ENCODE measurements around the gene CIDEA. TPM values are rescaled to one million over a fixed set of nuclear protein-coding genes. Genes with fewer than 3 reads are reported as not detected.
A peak's percentile ranks its signal among the peaks of the same experiment; 100 is the strongest.

Gene CIDEA
- polyA plus RNA-seq, 1 donor: not detected

- H3K27me3 ChIP-seq (ENCODE audit: control insufficient read depth, insufficient read depth, low read length): no peaks in the 10 kb centered on the region
- DNase-seq: peak; percentile 76 to 86
- H3K36me3 ChIP-seq (ENCODE audit: control insufficient read depth, insufficient read depth, low read length): no peaks in the 10 kb centered on the region
- 0% methylated on average over 1 of the region's 51 CpGs for WGBS (ENCODE audit: insufficient coverage, low lambda C conversion rate)
- H3K27ac ChIP-seq (ENCODE audit: low read length): peak overlapping the region; percentile 29
- peak overlapping the region; percentile 35 for H3K4me3 ChIP-seq (ENCODE audit: low read length)
- H3K9me3 ChIP-seq (ENCODE audit: control insufficient read depth, low read depth, low read length): no peaks in the 10 kb centered on the region
- no peaks in the 10 kb centered on the region for H3K4me1 ChIP-seq (ENCODE audit: control insufficient read depth, insufficient read depth, low read length)
These were observed 17.4 kb downstream of the CIDEA start for GRCh38 chr18:12271376-12272235.

DNA sequence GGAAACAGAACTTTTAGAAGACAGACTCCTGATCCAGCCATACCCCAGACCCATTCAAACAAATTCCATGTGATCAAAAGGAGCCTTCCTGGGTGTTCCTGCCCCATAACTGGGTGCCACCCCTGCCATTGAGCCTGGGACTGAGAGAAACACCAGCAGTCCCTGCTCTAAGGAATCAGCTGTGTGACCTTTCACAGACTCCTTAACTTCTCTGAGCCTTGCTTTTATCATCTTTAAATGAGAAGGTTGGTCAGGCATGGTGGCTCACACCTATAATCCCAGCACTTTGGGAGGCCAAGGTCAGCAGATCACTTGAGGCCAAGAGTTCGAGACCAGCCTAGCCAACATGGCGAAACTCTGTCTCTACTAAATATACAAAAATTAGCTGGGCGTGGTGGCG, 20.6 kb downstream of the CIDEA start:
- WGBS (ENCODE audit: insufficient coverage, low lambda C conversion rate): 100% methylated on average over 1 of the region's 4 CpGs
- H3K9me3 ChIP-seq (ENCODE audit: control insufficient read depth, low read depth, low read length): no peaks in the 10 kb centered on the region
- H3K36me3 ChIP-seq (ENCODE audit: control insufficient read depth, insufficient read depth, low read length): no peaks in the 10 kb centered on the region
- H3K27ac ChIP-seq (ENCODE audit: low read length): no peak overlapping the region
- H3K4me1 ChIP-seq (ENCODE audit: control insufficient read depth, insufficient read depth, low read length): peaks cover 12% of the 10 kb centered on the region
- no peaks in the 10 kb centered on the region for H3K27me3 ChIP-seq (ENCODE audit: control insufficient read depth, insufficient read depth, low read length)
- no peak for DNase-seq
- H3K4me3 ChIP-seq (ENCODE audit: low read length): no peak overlapping the region

DNA sequence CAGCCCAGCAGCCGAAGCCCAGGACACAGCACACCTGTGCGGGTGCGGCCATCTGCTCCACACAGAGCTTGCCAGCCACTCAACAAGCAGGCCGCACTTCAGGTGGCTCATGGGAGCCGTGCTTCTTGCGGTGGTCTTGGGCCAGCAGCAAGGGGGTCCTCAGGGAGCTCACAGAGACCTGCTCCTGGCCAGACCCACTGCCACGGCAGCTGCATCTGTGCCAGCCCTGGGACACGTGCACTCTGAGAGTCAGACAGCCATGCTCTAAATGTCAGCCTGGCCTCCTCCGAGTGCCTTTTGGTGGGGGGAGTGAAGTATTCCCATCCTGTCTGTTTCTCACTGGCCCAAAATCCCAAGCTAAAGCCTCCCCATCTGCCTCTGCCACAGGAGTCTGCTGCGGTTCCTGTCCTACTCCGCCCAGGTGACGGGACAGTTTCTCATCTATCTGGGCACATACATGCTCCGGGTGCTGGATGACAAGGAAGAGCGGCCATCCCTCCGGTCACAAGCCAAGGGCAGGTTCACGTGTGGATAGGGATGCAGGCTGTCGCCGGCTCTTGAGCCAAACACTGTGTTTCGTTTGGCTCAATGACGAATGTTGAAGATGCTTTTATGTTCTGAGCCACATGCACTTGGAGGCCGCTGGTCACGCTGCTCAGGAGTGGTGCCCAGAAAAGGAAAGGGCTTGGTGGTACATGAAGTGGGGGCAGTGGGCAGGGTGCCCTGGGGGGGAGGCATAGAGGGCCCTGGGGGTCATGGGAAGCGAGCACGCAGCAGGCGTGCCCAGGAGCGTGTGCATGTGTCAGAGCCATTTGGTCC, 22.8 kb downstream of the CIDEA start:
- H3K36me3 ChIP-seq (ENCODE audit: control insufficient read depth, insufficient read depth, low read length): no peaks in the 10 kb centered on the region
- H3K4me3 ChIP-seq (ENCODE audit: low read length): no peak overlapping the region
- WGBS (ENCODE audit: insufficient coverage, low lambda C conversion rate): no CpG with 5 or more reads among the region's 26 CpGs
- H3K27me3 ChIP-seq (ENCODE audit: control insufficient read depth, insufficient read depth, low read length): no peaks in the 10 kb centered on the region
- DNase-seq: no peak
- no peaks in the 10 kb centered on the region for H3K9me3 ChIP-seq (ENCODE audit: control insufficient read depth, low read depth, low read length)
- H3K27ac ChIP-seq (ENCODE audit: low read length): no peak overlapping the region
- peaks cover 12% of the 10 kb centered on the region for H3K4me1 ChIP-seq (ENCODE audit: control insufficient read depth, insufficient read depth, low read length)

DNA sequence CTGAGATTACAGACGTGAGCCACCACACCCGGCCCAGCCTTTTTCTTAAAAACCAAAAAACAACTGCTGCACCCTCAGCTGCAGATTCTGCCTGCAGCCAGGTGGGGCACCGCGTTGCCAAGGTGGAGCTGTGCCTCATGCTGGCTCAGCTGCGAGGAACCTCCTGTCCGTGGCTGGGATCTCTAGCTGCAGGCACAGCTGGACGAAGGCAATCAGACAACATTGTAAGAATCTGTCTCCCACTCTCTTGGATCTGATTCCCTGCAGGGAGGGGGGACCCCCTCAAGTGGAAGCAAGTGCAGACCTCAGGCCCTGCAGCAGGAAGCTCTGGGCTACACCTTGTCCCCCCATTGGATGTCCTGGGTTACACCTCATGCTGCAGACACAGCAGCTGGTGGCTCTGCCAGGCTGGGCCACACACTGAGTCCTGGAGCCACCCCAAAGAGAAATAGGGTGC, 24.1 kb downstream of the CIDEA start:
- peak overlapping the region; percentile 20 for H3K4me3 ChIP-seq (ENCODE audit: low read length)
- H3K36me3 ChIP-seq (ENCODE audit: control insufficient read depth, insufficient read depth, low read length): no peaks in the 10 kb centered on the region
- peaks cover 3% of the 10 kb centered on the region for H3K27me3 ChIP-seq (ENCODE audit: control insufficient read depth, insufficient read depth, low read length)
- no peaks in the 10 kb centered on the region for H3K9me3 ChIP-seq (ENCODE audit: control insufficient read depth, low read depth, low read length)
- DNase-seq: no peak
- no CpG with 5 or more reads among the region's 7 CpGs for WGBS (ENCODE audit: insufficient coverage, low lambda C conversion rate)
- H3K4me1 ChIP-seq (ENCODE audit: control insufficient read depth, insufficient read depth, low read length): peaks cover 12% of the 10 kb centered on the region
- H3K27ac ChIP-seq (ENCODE audit: low read length): peak overlapping the region; percentile 92

- peak; percentile 41 to 65 for DNase-seq
- Histone ChIP-seq H3K27ac (ENCODE audit: low read length) (peak overlapping the region; percentile 92), H3K4me3 (ENCODE audit: low read length) (peak overlapping the region; percentile 20), H3K9me3 (ENCODE audit: control insufficient read depth, low read depth, low read length) (no peaks in the 10 kb centered on the region), H3K27me3 (ENCODE audit: control insufficient read depth, insufficient read depth, low read length) (peaks cover 3% of the 10 kb centered on the region), H3K36me3 (ENCODE audit: control insufficient read depth, insufficient read depth, low read length) (no peaks in the 10 kb centered on the region), H3K4me1 (ENCODE audit: control insufficient read depth, insufficient read depth, low read length) (peaks cover 12% of the 10 kb centered on the region)
- WGBS (ENCODE audit: insufficient coverage, low lambda C conversion rate): no CpG with 5 or more reads among the region's 30 CpGs
These were observed 24.9 kb downstream of the CIDEA start for GRCh38 chr18:12278741-12279682.

GRCh38 chr18:12279781-12280531, 25.8 kb downstream of the CIDEA start:
- peaks cover 6% of the 10 kb centered on the region for H3K27me3 ChIP-seq (ENCODE audit: control insufficient read depth, insufficient read depth, low read length)
- no peaks in the 10 kb centered on the region for H3K36me3 ChIP-seq (ENCODE audit: control insufficient read depth, insufficient read depth, low read length)
- no peak overlapping the region for H3K4me3 ChIP-seq (ENCODE audit: low read length)
- H3K27ac ChIP-seq (ENCODE audit: low read length): peak overlapping the region; percentile 92
- H3K4me1 ChIP-seq (ENCODE audit: control insufficient read depth, insufficient read depth, low read length): peaks cover 12% of the 10 kb centered on the region
- H3K9me3 ChIP-seq (ENCODE audit: control insufficient read depth, low read depth, low read length): no peaks in the 10 kb centered on the region
- 100% methylated on average over 1 of the region's 16 CpGs for WGBS (ENCODE audit: insufficient coverage, low lambda C conversion rate)
- no peak for DNase-seq

- Histone ChIP-seq H3K4me3 (ENCODE audit: low read length) (no peak overlapping the region), H3K27me3 (ENCODE audit: control insufficient read depth, insufficient read depth, low read length) (peaks cover 15% of the 10 kb centered on the region), H3K4me1 (ENCODE audit: control insufficient read depth, insufficient read depth, low read length) (peaks cover 12% of the 10 kb centered on the region), H3K27ac (ENCODE audit: low read length) (no peak overlapping the region), H3K9me3 (ENCODE audit: control insufficient read depth, low read depth, low read length) (no peaks in the 10 kb centered on the region), H3K36me3 (ENCODE audit: control insufficient read depth, insufficient read depth, low read length) (no peaks in the 10 kb centered on the region)
- no CpG with 5 or more reads among the region's 1 CpG for WGBS (ENCODE audit: insufficient coverage, low lambda C conversion rate)
- DNase-seq: no peak
These were observed 27.7 kb downstream of the CIDEA start for GRCh38 chr18:12281861-12282260.

- Histone ChIP-seq H3K4me1 (ENCODE audit: control insufficient read depth, insufficient read depth, low read length) (peaks cover 12% of the 10 kb centered on the region), H3K4me3 (ENCODE audit: low read length) (no peak overlapping the region), H3K27ac (ENCODE audit: low read length) (no peak overlapping the region), H3K9me3 (ENCODE audit: control insufficient read depth, low read depth, low read length) (peaks cover 3% of the 10 kb centered on the region), H3K36me3 (ENCODE audit: control insufficient read depth, insufficient read depth, low read length) (no peaks in the 10 kb centered on the region), H3K27me3 (ENCODE audit: control insufficient read depth, insufficient read depth, low read length) (peaks cover 22% of the 10 kb centered on the region)
- no peak for DNase-seq
- no CpG with 5 or more reads among the region's 9 CpGs for WGBS (ENCODE audit: insufficient coverage, low lambda C conversion rate)
These were observed 28.4 kb downstream of the CIDEA start for GRCh38 chr18:12282442-12283039.

- WGBS (ENCODE audit: insufficient coverage, low lambda C conversion rate): no CpG with 5 or more reads among the region's 6 CpGs
- Histone ChIP-seq H3K27me3 (ENCODE audit: control insufficient read depth, insufficient read depth, low read length) (peaks cover 29% of the 10 kb centered on the region), H3K9me3 (ENCODE audit: control insufficient read depth, low read depth, low read length) (peaks cover 5% of the 10 kb centered on the region), H3K4me1 (ENCODE audit: control insufficient read depth, insufficient read depth, low read length) (peaks cover 14% of the 10 kb centered on the region), H3K36me3 (ENCODE audit: control insufficient read depth, insufficient read depth, low read length) (no peaks in the 10 kb centered on the region), H3K27ac (ENCODE audit: low read length) (no peak overlapping the region), H3K4me3 (ENCODE audit: low read length) (no peak overlapping the region)
- DNase-seq: no peak
These were observed 29.1 kb downstream of the CIDEA start for GRCh38 chr18:12283256-12283655.
